ENCODE data around the gene PHLDA3. TPM values are rescaled to one million over a fixed set of nuclear protein-coding genes. Genes with fewer than 3 reads are reported as not detected.

The PHLDA3 gene
- total and polyA plus RNA-seq, 2 donors (not counting 3 experiments of a cell fraction or from before 2014, with no cell fraction given): 21.4 to 29.5 TPM

DNA sequence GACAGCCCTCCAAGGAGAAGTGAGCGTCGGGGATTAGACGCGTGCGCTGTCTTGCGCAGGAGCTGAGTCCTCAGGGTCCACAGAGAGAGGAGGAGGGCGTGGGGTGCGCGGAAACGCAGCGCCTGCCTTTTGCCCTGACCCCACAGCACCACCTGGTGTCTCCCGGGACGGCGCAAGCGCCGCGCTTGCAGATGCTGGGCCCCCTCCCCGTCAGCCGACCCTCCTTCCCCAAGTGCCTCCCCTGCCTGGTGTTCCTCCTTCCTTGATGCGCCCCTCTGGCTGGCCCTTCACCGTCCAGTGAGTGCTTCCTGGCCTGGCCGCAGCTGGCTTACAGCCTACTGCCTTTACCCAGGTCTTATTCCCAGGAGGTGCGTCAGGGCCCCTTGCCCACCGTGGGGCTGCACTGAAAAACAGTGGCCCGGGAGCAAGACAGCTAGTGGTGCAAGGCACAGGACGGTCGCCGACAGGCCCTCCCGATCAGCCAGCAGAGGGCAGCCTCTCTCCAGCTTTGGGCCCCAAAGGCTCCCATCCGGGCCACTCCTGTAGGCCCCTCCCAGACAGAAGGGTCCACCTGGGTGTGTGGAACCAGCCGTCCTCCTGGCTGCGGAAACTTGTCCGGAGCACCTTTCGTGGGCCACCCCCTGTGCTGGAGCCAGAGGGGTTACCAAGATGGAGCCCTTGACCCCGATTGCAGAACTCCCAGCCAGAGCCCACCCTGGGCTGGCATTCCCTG lies 12.9 kb upstream of the PHLDA3 start:
- TF ChIP-seq GATA2 (IDR thresholded peaks at IDR 0.05; ENCODE audit: insufficient read depth, insufficient read length, low read depth, low read length): no peak
- no peak for TF ChIP-seq MYC (IDR thresholded peaks at IDR 0.05; ENCODE audit: low read depth, low read length)
- TF ChIP-seq FOS (IDR thresholded peaks at IDR 0.05; ENCODE audit: borderline replicate concordance, insufficient read depth, low read length): no peak
- TF ChIP-seq, protein P1, sequence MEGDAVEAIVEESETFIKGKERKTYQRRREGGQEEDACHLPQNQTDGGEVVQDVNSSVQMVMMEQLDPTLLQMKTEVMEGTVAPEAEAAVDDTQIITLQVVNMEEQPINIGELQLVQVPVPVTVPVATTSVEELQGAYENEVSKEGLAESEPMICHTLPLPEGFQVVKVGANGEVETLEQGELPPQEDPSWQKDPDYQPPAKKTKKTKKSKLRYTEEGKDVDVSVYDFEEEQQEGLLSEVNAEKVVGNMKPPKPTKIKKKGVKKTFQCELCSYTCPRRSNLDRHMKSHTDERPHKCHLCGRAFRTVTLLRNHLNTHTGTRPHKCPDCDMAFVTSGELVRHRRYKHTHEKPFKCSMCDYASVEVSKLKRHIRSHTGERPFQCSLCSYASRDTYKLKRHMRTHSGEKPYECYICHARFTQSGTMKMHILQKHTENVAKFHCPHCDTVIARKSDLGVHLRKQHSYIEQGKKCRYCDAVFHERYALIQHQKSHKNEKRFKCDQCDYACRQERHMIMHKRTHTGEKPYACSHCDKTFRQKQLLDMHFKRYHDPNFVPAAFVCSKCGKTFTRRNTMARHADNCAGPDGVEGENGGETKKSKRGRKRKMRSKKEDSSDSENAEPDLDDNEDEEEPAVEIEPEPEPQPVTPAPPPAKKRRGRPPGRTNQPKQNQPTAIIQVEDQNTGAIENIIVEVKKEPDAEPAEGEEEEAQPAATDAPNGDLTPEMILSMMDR (IDR thresholded peaks at IDR 0.05; ENCODE audit: extremely low read depth in 1 of 2, insufficient read depth in 1 of 2, low read depth in 1 of 2, low read length in 2 of 2): peak; percentile 91 to 92
- no peak for TF ChIP-seq JUN (IDR thresholded peaks at IDR 0.05; ENCODE audit: borderline replicate concordance, insufficient read depth, insufficient read length, low read depth)
- TF ChIP-seq POLR2AphosphoS5 (IDR thresholded peaks at IDR 0.05; ENCODE audit: insufficient read depth, low read depth, low read length): peak; percentile 71
- no peak for TF ChIP-seq POLR2A (IDR thresholded peaks at IDR 0.05; ENCODE audit: low read depth, low read length)
- POLR2A ChIA-PET: interaction anchor here (1.1 to 2.8 kb wide), 6 partner anchors 10 to 31 kb away, joined by 3 to 30 read pairs (median 6); partner anchors contain the start of genes CSRP1 and PHLDA3
- DNase-seq (ENCODE audit: low read depth, low spot score): peak; percentile 80
- Histone ChIP-seq H3K27ac (ENCODE audit: insufficient read depth, low read depth, low read length) (no peak overlapping the region), H3K9ac (replicated peaks; ENCODE audit: extremely low read depth, insufficient read depth, low read length) (no peak overlapping the region), H3K79me2 (ENCODE audit: control insufficient read depth, insufficient read depth, low read length) (peaks cover 2% of the 10 kb centered on the region), H3K9me1 (replicated peaks; ENCODE audit: control insufficient read depth, extremely low read depth, insufficient read depth, low read length) (no peaks in the 10 kb centered on the region), H4K20me1 (replicated peaks; ENCODE audit: control insufficient read depth, extremely low read depth, insufficient read depth, low read length) (no peaks in the 10 kb centered on the region), H3K9me3 (replicated peaks; ENCODE audit: control insufficient read depth, insufficient read depth, low read length) (no peaks in the 10 kb centered on the region), H3K4me3 (replicated peaks in 1 of 3; ENCODE audit: insufficient read depth in 1 of 3, low read depth in 1 of 3, low read length in 3 of 3) (no peak overlapping the region), H3K4me1 (ENCODE audit: control insufficient read depth, extremely low read depth, insufficient read depth, low read length) (peaks cover 25% of the 10 kb centered on the region), H3K27me3 (ENCODE audit: control insufficient read depth in 2 of 2, insufficient read depth in 2 of 2, low read length in 2 of 2) (peaks cover 0 to 3% of the 10 kb centered on the region in 2 experiments), H2AFZ (ENCODE audit: low read depth, low read length) (no peak overlapping the region), H3K4me2 (ENCODE audit: insufficient read depth, low read length) (no peak overlapping the region), H3K36me3 (ENCODE audit: control insufficient read depth in 2 of 2, extremely low read depth in 1 of 2, insufficient read depth in 2 of 2, low read length in 2 of 2) (peaks cover 11 to 16% of the 10 kb centered on the region in 2 experiments)
- CTCF ChIA-PET: interaction anchor here (0.6 to 28.3 kb wide), 36 partner anchors 9 to 311 kb away, joined by 3 to 1317 read pairs (median 4); partner anchors contain the start of genes CSRP1, NAV1 and PHLDA3
- no TSS peak for BruUV-seq (replicated peaks)
- intact Hi-C loops (cut with micrococcal nuclease) (loop anchor here (1.0 to 5.0 kb wide), 6 partner anchors 25 to 223 kb away; partner anchors contain the start of gene CSRP1), dilution Hi-C loops (cut with MboI; ENCODE audit: extremely low pct_ligation_motif_present, low sequenced_read_pairs) (no loop called here)
- FAIRE-seq: peak; percentile 85
